ENCODE data around the gene LYRM1.

LYRM1 gene

DNA sequence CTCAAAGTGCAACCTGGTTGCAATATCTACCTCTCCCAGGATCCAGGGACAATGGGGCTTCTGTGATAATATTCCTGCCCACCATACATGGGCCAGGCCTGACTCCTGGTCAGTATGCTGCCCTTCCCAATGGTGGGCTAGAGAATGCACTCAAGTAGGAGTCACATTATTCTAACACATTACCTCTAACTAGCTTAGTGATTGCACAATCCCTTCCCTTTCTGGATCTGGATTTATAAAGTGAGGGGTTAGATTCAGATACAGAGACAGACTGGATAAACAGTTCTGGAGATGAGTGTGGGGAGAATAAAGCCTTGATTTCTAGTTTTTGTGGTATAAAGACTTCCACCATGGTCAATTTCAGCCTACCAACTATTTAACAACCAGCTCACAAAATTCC, 33.0 kb downstream of the LYRM1 start:
- Mint-ChIP-seq H3K27me3 (ENCODE audit: low read depth, poor library complexity) (peaks cover 3% of the 10 kb centered on the region), H3K36me3 (ENCODE audit: low read depth) (no peaks in the 10 kb centered on the region), H3K27ac (no peak overlapping the region), H3K4me3 (no peak overlapping the region), H3K4me1 (peaks cover 14% of the 10 kb centered on the region), H3K9me3 (no peaks in the 10 kb centered on the region)
- no peak for DNase-seq
- TF ChIP-seq CTCF (IDR thresholded peaks at IDR 0.05) = no peak

- Mint-ChIP-seq H3K27ac (no peak overlapping the region), H3K36me3 (ENCODE audit: low read depth) (no peaks in the 10 kb centered on the region), H3K27me3 (ENCODE audit: low read depth, poor library complexity) (peaks cover 2% of the 10 kb centered on the region), H3K9me3 (no peaks in the 10 kb centered on the region), H3K4me3 (no peak overlapping the region), H3K4me1 (peaks cover 14% of the 10 kb centered on the region)
- no peak for DNase-seq
- TF ChIP-seq CTCF (IDR thresholded peaks at IDR 0.05) = no peak
Measured at GRCh38 chr16:20937736-20938135, 37.2 kb downstream of the LYRM1 start.

DNA sequence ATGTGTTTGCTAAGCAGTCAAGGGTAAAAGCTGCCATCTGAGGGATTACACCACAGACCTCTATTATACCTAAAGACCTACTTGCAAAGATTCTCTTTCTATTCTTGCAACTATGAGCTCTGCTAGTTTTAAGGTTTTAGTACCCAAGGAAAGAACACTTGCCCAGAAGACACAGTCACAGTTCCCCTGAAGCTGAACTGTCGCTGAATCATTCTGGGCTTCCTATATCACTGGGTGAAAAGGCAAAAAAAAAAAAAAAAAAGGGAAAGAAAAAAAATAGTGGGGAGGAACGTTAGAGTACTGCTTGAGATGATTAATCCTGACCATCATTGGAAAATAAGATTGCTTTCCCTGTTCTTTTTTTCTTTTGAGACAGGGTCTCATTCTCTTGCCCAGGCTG, 37.9 kb downstream of the LYRM1 start:
- Mint-ChIP-seq H3K4me3 (no peak overlapping the region), H3K36me3 (ENCODE audit: low read depth) (no peaks in the 10 kb centered on the region), H3K27ac (no peak overlapping the region), H3K4me1 (peaks cover 14% of the 10 kb centered on the region), H3K27me3 (ENCODE audit: low read depth, poor library complexity) (peaks cover 3% of the 10 kb centered on the region), H3K9me3 (no peaks in the 10 kb centered on the region)
- DNase-seq = no peak
- no peak for TF ChIP-seq CTCF (IDR thresholded peaks at IDR 0.05)

GRCh38 chr16:20939611-20940010, 39.0 kb downstream of the LYRM1 start:
- no peak for DNase-seq
- peaks cover 3% of the 10 kb centered on the region for H3K27me3 Mint-ChIP-seq (ENCODE audit: low read depth, poor library complexity)
- no peak overlapping the region for H3K4me3 Mint-ChIP-seq
- no peaks in the 10 kb centered on the region for H3K36me3 Mint-ChIP-seq (ENCODE audit: low read depth)
- H3K4me1 Mint-ChIP-seq = peaks cover 14% of the 10 kb centered on the region
- H3K27ac Mint-ChIP-seq = no peak overlapping the region
- TF ChIP-seq CTCF (IDR thresholded peaks at IDR 0.05) = no peak
- H3K9me3 Mint-ChIP-seq = no peaks in the 10 kb centered on the region

DNA sequence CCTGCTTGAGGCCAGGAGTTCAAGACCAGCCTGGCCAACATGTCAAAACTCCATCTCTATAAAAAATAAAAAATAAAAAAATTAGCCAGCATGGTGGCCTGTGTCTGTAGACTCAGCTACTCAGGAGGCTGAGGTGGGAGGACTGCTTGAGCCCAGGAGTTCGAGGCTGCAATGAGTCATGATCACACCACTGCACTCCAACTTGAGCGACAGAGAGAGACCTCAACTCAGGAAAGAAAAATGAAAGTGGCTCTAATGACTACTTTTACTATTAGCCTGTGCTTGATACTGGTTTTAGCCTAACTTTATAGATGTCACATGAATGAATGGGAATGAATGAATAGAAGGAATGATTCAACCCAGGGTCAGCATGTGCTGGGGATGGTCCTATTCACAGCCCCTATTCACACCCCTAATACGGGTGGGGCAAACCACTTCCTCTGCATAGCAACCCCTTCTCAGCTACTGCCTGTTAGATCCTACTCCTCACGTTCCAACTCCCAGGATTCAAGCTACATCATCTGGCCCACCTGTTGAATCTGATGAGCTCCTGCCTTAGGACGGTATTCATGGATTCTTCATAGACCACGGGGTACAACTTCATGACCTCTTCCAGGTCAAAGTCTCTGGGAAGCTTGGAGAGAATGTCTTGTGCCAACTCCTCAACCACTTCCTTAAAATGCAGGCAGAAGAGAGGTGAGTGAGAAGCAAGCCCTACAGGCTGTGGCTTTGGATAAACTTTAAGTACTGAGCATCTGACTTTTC, 40.5 kb downstream of the LYRM1 start:
- no peak overlapping the region for H3K27ac Mint-ChIP-seq
- no peak for DNase-seq
- peaks cover 4% of the 10 kb centered on the region for H3K27me3 Mint-ChIP-seq (ENCODE audit: low read depth, poor library complexity)
- H3K9me3 Mint-ChIP-seq = no peaks in the 10 kb centered on the region
- TF ChIP-seq CTCF (IDR thresholded peaks at IDR 0.05) = no peak
- no peak overlapping the region for H3K4me3 Mint-ChIP-seq
- no peaks in the 10 kb centered on the region for H3K36me3 Mint-ChIP-seq (ENCODE audit: low read depth)
- H3K4me1 Mint-ChIP-seq = peaks cover 14% of the 10 kb centered on the region

DNA sequence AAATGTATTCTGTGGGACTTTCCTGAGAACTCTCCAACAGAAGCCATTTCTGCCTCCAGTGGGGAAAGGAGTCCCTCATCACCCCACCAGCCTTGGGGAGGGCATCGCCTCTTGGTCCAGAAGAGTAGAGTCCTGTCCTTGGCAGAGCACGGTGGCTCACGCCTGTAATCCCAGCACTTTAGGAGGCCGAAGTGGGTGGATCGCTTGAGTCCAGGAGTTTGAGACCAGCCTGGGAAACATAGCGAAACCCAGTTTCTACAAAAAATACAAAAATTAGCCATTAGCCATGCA, 41.0 kb downstream of the LYRM1 start:
- H3K9me3 Mint-ChIP-seq = no peaks in the 10 kb centered on the region
- no peak for TF ChIP-seq CTCF (IDR thresholded peaks at IDR 0.05)
- no peak overlapping the region for H3K27ac Mint-ChIP-seq
- no peak overlapping the region for H3K4me3 Mint-ChIP-seq
- peaks cover 11% of the 10 kb centered on the region for H3K4me1 Mint-ChIP-seq
- no peak for DNase-seq
- peaks cover 8% of the 10 kb centered on the region for H3K27me3 Mint-ChIP-seq (ENCODE audit: low read depth, poor library complexity)
- no peaks in the 10 kb centered on the region for H3K36me3 Mint-ChIP-seq (ENCODE audit: low read depth)

Data from nephron progenitor cell (in vitro differentiated cells).